DMS53 treated with DMSO at 0.1 percent for 48 hours (cell line): ENCODE data around the gene PCGF2.

Source experiments
- DNase-seq: peaks from one replicate; lab custom pipeline; 2025; ENCODE audit not compliant: unreplicated experiment; lab: John Stamatoyannopoulos, UW

The PCGF2 gene

GRCh38 chr17:38751808-38752307 is 3.7 kb upstream of the PCGF2 start:
- DNase-seq: peak; percentile 67

- peak; percentile 47 for DNase-seq
These were observed 3.1 kb upstream of the PCGF2 start for GRCh38 chr17:38751144-38751807.

GRCh38 chr17:38750312-38751121 is 2.4 kb upstream of the PCGF2 start:
- DNase-seq: peak; percentile 47

GRCh38 chr17:38750044-38750311 is 1.8 kb upstream of the PCGF2 start:
- DNase-seq: no peak

- peak; percentile 56 for DNase-seq
These were observed 1.3 kb upstream of the PCGF2 start for GRCh38 chr17:38749223-38750043.

GRCh38 chr17:38748892-38749222 is 721 bp upstream of the PCGF2 start:
- no peak for DNase-seq

GRCh38 chr17:38747463-38748148 is 530 bp downstream of the PCGF2 start:
- no peak for DNase-seq

- no peak for DNase-seq
These were observed 1.2 kb downstream of the PCGF2 start for GRCh38 chr17:38746849-38747462.

GRCh38 chr17:38746004-38746848 is 1.9 kb downstream of the PCGF2 start:
- no peak for DNase-seq

GRCh38 chr17:38745545-38745944 is 2.6 kb downstream of the PCGF2 start:
- no peak for DNase-seq

- peak; percentile 22 for DNase-seq
These were observed 4.5 kb downstream of the PCGF2 start for GRCh38 chr17:38743556-38744171.

- peak; percentile 36 for DNase-seq
These were observed 5.5 kb downstream of the PCGF2 start for GRCh38 chr17:38742411-38743308.

GRCh38 chr17:38741921-38742410 is 6.2 kb downstream of the PCGF2 start:
- DNase-seq: no peak

- no peak for DNase-seq
These were observed 6.7 kb downstream of the PCGF2 start for GRCh38 chr17:38741461-38741860.

GRCh38 chr17:38740806-38741205 is 7.3 kb downstream of the PCGF2 start:
- no peak for DNase-seq

GRCh38 chr17:38740044-38740443 is 8.1 kb downstream of the PCGF2 start:
- DNase-seq: no peak

GRCh38 chr17:38739305-38739704 is 8.8 kb downstream of the PCGF2 start:
- no peak for DNase-seq

GRCh38 chr17:38738686-38739085 is 9.4 kb downstream of the PCGF2 start:
- DNase-seq: no peak
